Medulla oblongata (tissue), 1 donor: ENCODE results near the gene ZNF407.
"Not testable (repeated sequence)": the region's sequence is repeated elsewhere in the genome, so short reads cannot be mapped to it uniquely, and the experiment has no call there.

Source experiments
- DNase-seq: peaks from one replicate; pipeline ENCODE4 v3.0.0-alpha.2; 2015; ENCODE audit errors: extremely low spot score

Gene ZNF407, protein sequence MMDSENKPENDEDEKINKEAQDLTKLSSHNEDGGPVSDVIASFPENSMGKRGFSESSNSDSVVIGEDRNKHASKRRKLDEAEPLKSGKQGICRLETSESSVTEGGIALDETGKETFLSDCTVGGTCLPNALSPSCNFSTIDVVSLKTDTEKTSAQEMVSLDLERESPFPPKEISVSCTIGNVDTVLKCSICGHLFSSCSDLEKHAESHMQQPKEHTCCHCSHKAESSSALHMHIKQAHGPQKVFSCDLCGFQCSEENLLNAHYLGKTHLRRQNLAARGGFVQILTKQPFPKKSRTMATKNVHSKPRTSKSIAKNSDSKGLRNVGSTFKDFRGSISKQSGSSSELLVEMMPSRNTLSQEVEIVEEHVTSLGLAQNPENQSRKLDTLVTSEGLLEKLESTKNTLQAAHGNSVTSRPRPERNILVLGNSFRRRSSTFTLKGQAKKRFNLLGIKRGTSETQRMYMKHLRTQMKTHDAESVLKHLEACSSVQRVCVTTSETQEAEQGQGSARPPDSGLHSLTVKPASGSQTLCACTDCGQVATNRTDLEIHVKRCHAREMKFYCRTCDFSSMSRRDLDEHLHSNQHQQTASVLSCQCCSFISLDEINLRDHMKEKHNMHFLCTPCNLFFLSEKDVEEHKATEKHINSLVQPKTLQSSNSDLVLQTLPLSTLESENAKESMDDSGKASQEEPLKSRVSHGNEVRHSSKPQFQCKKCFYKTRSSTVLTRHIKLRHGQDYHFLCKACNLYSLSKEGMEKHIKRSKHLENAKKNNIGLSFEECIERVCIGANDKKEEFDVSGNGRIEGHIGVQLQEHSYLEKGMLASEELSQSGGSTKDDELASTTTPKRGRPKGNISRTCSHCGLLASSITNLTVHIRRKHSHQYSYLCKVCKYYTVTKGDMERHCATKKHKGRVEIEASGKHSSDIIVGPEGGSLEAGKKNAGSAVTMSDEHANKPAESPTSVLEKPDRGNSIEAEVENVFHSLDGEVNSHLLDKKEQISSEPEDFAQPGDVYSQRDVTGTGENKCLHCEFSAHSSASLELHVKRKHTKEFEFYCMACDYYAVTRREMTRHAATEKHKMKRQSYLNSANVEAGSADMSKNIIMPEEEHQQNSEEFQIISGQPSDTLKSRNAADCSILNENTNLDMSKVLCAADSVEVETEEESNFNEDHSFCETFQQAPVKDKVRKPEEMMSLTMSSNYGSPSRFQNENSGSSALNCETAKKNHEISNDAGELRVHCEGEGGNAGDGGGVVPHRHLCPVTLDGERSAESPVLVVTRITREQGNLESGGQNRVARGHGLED (N-terminal part only)

GRCh38 chr18:74597662-74598349 lies at the start of gene ZNF407:
Gene ZNF407 (plus strand): TSS chr18:74597870. CDS start chr18:74631020, 33,150 bp downstream.
- DNase-seq = peak; percentile 91

DNA sequence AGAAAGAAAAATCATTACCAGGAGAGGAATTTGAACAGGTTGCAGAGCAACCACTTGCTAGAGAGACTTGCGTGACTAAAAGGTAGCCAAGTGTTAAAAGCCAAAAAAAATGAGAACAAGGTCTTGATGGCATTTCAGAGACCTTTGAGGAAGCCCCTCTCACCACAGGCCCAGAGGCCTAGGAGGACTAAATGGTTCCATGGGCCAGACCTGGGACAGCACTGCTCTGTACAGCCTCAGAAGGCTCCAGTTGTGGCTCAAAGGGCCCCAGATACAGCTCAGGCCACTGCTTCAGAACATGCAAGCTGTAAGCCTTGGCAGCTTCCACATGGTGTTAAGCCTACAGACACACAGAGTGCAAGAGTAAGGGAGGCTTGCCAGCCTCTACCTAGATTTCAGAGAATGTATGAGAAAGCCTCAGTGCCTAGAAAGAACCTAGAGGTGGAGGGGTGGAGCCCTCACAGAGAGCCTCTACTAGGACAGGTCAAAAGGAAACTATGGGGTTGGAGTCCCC lies 48.0 kb upstream of the ZNF407 start:
- DNase-seq = no peak

DNA sequence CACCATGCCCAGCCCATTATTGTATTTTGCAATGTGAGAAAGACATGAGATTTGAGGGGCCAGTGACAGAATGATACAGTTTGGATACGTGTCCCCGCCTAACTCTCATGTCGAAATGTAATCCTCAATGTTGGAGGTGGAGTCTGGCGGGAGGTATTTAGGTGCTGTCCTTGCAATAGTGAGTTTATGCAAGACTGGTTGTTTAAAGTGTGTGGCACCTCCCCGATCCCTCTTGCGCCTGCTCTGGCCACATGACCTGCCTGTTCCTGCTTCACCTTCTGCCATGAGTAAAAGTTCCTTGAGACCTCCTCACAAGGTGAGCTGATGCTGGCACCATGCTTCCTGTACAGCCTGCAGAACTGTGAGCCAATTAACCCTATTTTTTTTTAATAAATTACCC lies 46.8 kb upstream of the ZNF407 start:
- no peak for DNase-seq

DNA sequence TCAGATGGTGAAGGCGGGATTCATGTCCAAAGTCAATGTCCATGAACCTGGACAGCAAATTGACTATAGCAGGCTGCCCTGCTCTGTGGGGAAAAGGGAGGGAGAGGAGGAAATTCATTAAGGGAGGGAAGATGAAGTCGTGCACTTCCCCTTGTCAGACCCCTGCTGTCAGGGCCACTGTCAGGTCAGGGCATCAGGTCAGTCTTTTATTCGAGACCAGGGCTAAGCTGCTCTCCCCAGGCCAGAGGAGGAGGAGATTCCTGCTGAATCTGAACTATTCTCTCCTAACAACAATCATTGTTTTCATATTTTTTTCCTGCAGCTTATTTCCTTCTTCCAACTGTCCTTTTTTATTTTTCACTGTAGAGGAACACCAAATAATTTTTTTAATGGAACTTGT lies 46.2 kb upstream of the ZNF407 start:
- no peak for DNase-seq

GRCh38 chr18:74551936-74552555 lies 45.6 kb upstream of the ZNF407 start:
- DNase-seq = peak; percentile 97

DNA sequence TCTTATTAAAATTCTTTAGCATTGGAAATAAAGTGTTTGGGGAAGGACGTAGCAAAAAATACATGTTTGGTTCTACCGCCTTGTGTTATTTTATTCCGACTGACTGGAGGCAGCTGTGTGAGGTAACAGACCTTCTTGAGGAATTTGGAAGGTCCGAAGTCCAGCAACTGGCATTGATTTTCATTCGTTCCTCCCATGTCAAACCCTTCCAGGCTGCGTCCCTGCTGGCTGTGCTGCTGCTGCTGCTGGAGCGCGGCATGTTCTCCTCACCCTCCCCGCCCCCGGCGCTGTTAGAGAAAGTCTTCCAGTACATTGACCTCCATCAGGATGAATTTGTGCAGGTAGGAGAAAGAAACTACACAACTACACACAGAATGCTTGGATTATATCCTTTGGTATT lies 41.5 kb upstream of the ZNF407 start:
- no peak for DNase-seq

GRCh38 chr18:74558096-74558495 lies 39.6 kb upstream of the ZNF407 start:
- no peak for DNase-seq

DNA sequence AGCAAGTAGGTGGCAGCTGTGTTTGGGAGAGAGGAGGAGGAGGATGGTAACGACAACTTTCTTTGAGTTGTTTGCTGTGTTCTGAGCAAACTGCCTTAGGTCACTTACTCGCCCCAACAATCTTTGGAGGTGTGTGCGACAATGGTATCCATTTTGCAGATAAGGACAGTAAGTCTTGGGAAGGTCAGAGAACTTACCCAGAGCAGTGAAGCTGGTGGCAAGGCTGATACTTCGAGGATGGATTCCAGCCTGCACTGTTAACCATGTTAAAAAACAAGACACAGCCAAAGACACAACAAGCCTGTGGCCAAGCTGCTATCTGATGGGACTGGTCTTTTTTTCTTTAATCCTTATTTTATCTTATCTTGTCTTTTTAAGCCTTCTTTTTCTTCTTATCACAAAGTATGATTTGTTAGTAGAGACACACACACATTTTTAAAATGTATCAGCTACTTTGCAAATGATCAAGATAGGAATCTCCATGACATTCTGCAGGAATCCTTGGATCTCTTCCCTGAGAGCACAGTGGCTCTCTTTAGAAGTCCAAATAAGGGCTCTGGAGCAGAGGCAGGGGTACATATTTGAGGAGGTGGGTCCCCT lies 35.4 kb upstream of the ZNF407 start:
- DNase-seq = no peak

DNA sequence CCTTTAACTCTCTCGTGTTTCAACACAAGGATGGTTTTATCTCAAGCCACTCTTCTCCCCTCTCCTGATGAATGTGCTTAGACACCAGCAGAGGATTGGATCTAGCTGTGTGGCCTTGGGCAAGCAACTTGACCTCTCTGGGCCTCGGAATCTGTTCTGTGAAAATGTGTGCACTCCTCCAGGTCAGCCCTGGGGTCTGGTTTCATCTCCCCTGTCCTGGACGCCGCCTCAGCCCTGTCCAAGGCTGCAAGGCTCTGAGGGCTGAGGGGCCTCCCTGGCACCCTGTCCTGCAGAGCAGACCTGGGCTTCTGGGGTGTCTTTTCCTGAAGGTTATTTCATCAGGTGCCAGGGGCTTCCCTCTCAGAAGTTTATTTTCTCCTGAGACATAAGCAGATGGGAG lies 34.9 kb upstream of the ZNF407 start:
- DNase-seq = no peak

- no peak for DNase-seq
Measured at GRCh38 chr18:74563999-74564398, 33.7 kb upstream of the ZNF407 start.

DNA sequence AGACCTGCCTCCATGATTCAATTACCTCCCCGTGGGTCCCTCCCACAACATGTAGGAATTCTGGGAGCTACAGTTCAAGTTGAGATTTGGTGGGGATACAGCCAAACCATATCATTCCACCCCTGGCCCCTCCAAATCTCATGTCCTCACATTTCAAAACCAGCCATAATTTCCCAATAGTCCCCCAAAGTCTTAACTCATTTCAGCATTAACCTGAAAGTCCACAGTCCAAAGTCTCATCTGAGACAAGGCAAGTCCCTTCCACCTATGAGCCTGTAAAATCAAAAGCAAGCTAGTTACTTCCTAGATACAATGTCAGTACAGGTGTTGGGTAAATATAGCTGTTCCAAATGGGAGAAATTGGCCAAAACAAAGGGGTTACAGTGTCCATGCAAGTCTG lies 32.5 kb upstream of the ZNF407 start:
- DNase-seq = not testable (repeated sequence)

DNA sequence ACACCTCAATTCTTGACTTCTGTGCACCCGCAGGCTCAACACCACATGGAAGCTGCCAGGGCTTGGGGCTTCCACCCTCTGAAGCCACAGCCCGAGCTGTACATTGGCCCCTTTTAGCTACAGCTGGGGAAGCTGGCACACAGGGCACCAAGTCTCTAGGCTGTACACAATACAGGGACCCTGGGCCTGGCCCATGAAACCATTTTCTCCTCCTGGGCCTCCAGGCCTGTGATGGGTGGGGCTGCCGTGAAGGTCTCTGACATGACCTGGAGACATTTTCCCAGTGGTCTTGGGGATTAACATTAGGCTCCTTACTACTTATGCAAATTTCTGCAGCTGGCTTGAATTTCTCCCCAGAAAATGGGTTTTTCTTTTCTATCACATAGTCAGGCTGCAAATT lies 31.7 kb upstream of the ZNF407 start:
- DNase-seq = not testable (repeated sequence)

- no peak for DNase-seq
Measured at GRCh38 chr18:74567822-74568221, 29.8 kb upstream of the ZNF407 start.

- DNase-seq = no peak
Measured at GRCh38 chr18:74569401-74569800, 28.3 kb upstream of the ZNF407 start.

DNA sequence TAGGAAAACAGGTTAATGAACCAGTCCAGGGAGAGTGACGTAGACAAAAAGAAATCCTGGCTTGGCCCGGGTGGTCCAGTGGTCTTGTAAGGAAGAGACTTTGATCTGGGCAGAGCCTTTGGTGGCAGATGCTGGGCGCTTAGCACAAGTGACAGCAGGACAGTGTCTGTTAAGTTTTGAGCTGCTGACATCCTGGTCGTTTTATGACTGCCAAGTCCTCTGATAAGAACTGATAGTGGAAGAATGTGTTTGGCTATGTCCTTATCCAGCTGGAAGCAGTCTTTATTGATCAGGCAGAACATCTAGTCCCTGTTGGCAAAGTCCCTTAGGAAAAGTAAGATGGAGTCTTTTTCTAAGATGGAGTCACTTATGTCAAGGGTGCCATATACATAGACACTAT lies 27.4 kb upstream of the ZNF407 start:
- no peak for DNase-seq

- no peak for DNase-seq
Measured at GRCh38 chr18:74571895-74572680, 25.6 kb upstream of the ZNF407 start.

- no peak for DNase-seq
Measured at GRCh38 chr18:74573053-74573452, 24.6 kb upstream of the ZNF407 start.

DNA sequence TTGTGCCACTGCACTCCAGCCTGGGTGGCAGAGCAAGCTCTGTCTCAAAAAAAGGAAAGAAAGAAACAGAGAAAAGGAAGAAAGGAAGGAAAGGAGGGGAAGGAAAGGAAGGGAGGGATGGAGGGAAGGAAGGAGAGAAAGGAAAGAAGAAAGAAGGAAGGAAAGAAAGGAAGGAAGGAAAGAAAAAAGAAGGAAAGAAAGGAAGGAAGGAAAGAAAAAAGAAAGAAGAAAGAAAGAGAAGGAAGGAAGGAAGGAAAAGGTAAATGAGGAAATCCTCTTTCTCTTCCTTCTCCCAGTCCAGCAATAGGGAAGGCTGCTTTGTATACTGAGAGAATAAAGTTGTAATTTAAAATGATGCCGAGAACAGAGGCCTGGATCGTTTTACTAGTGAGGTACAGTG lies 22.8 kb upstream of the ZNF407 start:
- DNase-seq = no peak

DNA sequence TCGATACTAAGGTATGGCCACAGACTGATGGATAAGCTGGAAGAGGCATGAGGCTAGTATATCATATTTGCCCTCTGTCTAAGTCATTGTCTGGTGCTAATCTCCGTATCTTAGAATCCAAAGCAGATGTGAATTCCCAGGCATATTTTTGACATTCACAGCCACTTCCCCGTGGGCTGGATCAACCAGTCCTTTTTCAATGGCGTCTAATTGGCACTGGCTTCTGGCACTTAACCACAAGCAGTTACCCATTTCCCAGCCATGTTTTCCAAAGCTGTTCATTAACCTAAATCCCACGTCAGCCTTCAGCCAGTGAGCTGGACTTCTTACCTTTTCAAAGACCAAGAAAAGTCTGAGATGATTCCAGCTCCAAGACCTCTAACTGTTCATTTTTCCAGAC lies 20.7 kb upstream of the ZNF407 start:
- DNase-seq = no peak
